Fibroblast of lung (primary cell): ENCODE measurements around the gene PRELID1. TPM values are rescaled to one million over a fixed set of nuclear protein-coding genes. Genes with fewer than 3 reads are reported as not detected.
"Not testable (repeated sequence)": the region's sequence is repeated elsewhere in the genome, so short reads cannot be mapped to it uniquely, and the experiment has no call there.

ENCODE experiments used
- DNase-seq, 2 donors: peaks; one replicate each; pipeline versions ENCODE4 v3.0.0 to v3.0.0-alpha.2; 2010; ENCODE audit warnings: low read depth in 2 of 2
- H2AFZ ChIP-seq: 2 replicates; pipeline ENCODE4 v1.5.1; 2012; ENCODE audit warnings: low read length, control low read depth, inconsistent platforms
- H3K27ac ChIP-seq: 2 replicates; pipeline ENCODE4 v1.5.1; 2011; ENCODE audit warnings: low read length, control low read depth; ENCODE audit not compliant: insufficient read depth
- H3K27me3 ChIP-seq: 2 replicates; pipeline ENCODE4 v1.5.1; 2011; ENCODE audit warnings: mild to moderate bottlenecking, low read length; ENCODE audit not compliant: control insufficient read depth, insufficient read depth
- H3K36me3 ChIP-seq: 2 replicates; pipeline ENCODE4 v1.5.1; 2011; ENCODE audit warnings: low read length; ENCODE audit not compliant: control insufficient read depth, insufficient read depth
- H3K4me1 ChIP-seq: 2 replicates; pipeline ENCODE4 v1.5.1; 2011; ENCODE audit warnings: low read length; ENCODE audit not compliant: control insufficient read depth, insufficient read depth; ENCODE audit errors: extremely low read depth
- H3K4me2 ChIP-seq: 2 replicates; pipeline ENCODE4 v1.5.1; 2011; ENCODE audit warnings: low read length, control low read depth; ENCODE audit not compliant: insufficient read depth; ENCODE audit errors: extremely low read depth
- H3K4me3 ChIP-seq, 4 experiments: fragments of 200-600 bp in 1 of 4; sonication (generic) in 1 of 4; replicated peaks in 1 of 4; 2 replicates each; pipeline ENCODE4 v1.5.1; 2011 to 2016; ENCODE audit warnings: low read length in 4 of 4, low read depth in 3 of 4, mild to moderate bottlenecking in 3 of 4, control low read depth in 2 of 4, inconsistent platforms in 1 of 4, mixed read lengths in 1 of 4; ENCODE audit not compliant: insufficient read depth in 1 of 4; ENCODE audit errors: control extremely low read depth in 1 of 4
- H3K79me2 ChIP-seq: 2 replicates; pipeline ENCODE4 v1.5.1; 2012; ENCODE audit warnings: mild to moderate bottlenecking, low read length, inconsistent platforms; ENCODE audit not compliant: control insufficient read depth, insufficient read depth
- H3K9ac ChIP-seq: 2 replicates; pipeline ENCODE4 v1.5.1; 2011; ENCODE audit warnings: mild to moderate bottlenecking, low read length, control low read depth; ENCODE audit not compliant: insufficient read depth
- H3K9me3 ChIP-seq: 2 replicates; pipeline ENCODE4 v1.5.1; 2012; ENCODE audit warnings: low read depth, low read length; ENCODE audit not compliant: control insufficient read depth, insufficient read depth
- H4K20me1 ChIP-seq: 2 replicates; pipeline ENCODE4 v1.5.1; 2011; ENCODE audit warnings: low read length; ENCODE audit not compliant: control insufficient read depth, insufficient read depth; ENCODE audit errors: extremely low read depth
- CTCF ChIP-seq, 2 donors: IDR thresholded peaks in 1 of 2; conservative IDR thresholded peaks in 1 of 2; 1 replicate in 1 of 2; 2 replicates in 1 of 2; pipeline ENCODE4 v1.5.1; 2011 to 2012; ENCODE audit warnings: low read length in 2 of 2, control low read depth in 1 of 2, inconsistent platforms in 1 of 2, low read depth in 1 of 2, mild to moderate bottlenecking in 1 of 2
- EZH2 ChIP-seq: IDR thresholded peaks from 2 replicates; pipeline ENCODE4 v1.5.1; 2012; ENCODE audit warnings: low read length, control low read depth, mild to moderate bottlenecking; ENCODE audit errors: missing control alignments
- polyA minus RNA-seq: library from RNA; depleted of rRNA, polyadenylated mRNA; stranded (reverse); fragments of >200 nt; gene quantifications from 2 replicates; pipeline ENCODE4 v1.2.3, GENCODE V29; 2011; ENCODE audit warnings: low replicate concordance
- polyA plus RNA-seq, 2 donors: library from polyadenylated mRNA; depleted of rRNA in 1 of 2; stranded (reverse) in 1 of 2; unstranded in 1 of 2; fragments of >200 nt; gene quantifications; 2 replicates each; pipeline ENCODE4 v1.2.1, GENCODE V29; 2011 to 2012; ENCODE audit warnings: missing spikeins in 1 of 2
- total RNA-seq: library from RNA; depleted of rRNA; stranded (reverse); fragments of >200 nt; gene quantifications from 2 replicates; pipeline ENCODE4 v1.2.1, GENCODE V29; 2014

PRELID1 gene
- total RNA-seq = 56.8 and 64.2 TPM in 2 replicates
- polyA plus RNA-seq = 145 and 226 TPM in 2 replicates
- polyA plus RNA-seq (2012) = 134 and 217 TPM in 2 replicates
- polyA minus RNA-seq = 137 and 147 TPM in 2 replicates

DNA sequence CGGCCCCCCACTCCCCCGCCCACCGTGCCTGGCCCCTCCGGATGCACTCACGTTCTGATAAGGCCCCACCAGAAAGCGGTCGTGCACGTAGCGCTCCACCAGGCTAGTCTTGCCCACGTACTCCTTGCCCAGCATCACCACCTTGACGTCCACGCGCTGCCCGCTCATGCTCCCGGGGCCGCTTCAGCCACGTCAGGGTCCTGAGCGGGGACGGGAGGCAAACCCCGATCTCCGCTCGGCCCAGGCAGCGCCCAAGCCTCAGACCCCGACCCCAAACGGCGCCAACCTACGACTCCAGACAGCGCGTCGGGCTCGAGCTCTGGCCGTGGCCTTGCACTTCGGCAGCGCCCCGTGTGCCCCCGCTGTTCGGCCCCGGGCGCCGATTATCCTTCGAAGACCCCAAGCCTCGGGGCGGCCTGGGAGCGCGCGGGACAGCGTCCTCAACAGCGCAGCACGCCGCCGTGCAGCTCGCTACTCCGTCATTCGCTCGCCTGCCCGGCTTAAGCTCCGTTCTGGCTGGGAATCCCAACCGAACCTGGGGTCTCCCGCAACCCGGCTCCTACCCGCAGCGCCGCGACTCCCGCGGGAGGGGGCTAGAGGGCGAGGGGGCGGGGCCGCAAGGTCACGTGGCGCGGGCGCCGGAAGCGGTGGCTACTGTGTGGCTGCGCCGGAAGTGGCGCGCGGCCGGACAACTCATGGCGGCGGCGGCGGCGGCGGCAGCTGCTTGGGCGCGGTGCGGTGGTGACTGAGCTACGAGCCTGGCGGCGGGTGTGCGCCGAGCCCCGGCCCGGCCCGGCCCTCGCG, at the start of gene PRELID1, which contains the start of gene RAB24:
TSS of gene PRELID1 (plus strand) at position 679 of the 804 bp plus-strand sequence. CDS start 187 bp downstream, outside the sequence.
TSS of gene RAB24 (minus strand) at position 599 of the 804 bp plus-strand sequence. CDS start at position 168, 431 bp downstream.
- H3K27me3 ChIP-seq = no peaks in the 10 kb centered on the region
- peak within 1 kb of the TSS; percentile 87 for H3K27ac ChIP-seq
- DNase-seq = peak; percentile 79
- peak within 1 kb of the TSS; percentile 56 to 95 (median 89) for H3K4me3 ChIP-seq
- peak within 1 kb of the TSS; percentile 89 for H3K9ac ChIP-seq
- H3K4me2 ChIP-seq = peak within 1 kb of the TSS; percentile 85
- H3K9me3 ChIP-seq = no peaks in the 10 kb centered on the region
- peak within 1 kb of the TSS; percentile 67 for H2AFZ ChIP-seq
- peaks cover 37% of the 10 kb centered on the region for H3K79me2 ChIP-seq
- peaks cover 15% of the 10 kb centered on the region for H3K4me1 ChIP-seq
- TF ChIP-seq EZH2 = no peak
- TF ChIP-seq CTCF (conservative IDR thresholded peaks at IDR 0.05 in 1 of 2, IDR thresholded peaks at IDR 0.05 in 1 of 2; ENCODE audit: low read depth in 1 of 2, low read length in 2 of 2) = peak; percentile 5 to 25
- H4K20me1 ChIP-seq = no peaks in the 10 kb centered on the region
- H3K36me3 ChIP-seq = peaks cover 26% of the 10 kb centered on the region

GRCh38 chr5:177256296-177256695, 47.3 kb upstream of the PRELID1 start:
- Histone ChIP-seq H3K4me3 (no peak overlapping the region), H3K9ac (no peak overlapping the region), H3K36me3 (peaks cover 2% of the 10 kb centered on the region), H3K4me1 (no peaks in the 10 kb centered on the region), H2AFZ (no peak overlapping the region), H4K20me1 (no peaks in the 10 kb centered on the region), H3K4me2 (no peak overlapping the region), H3K27ac (no peak overlapping the region), H3K9me3 (no peaks in the 10 kb centered on the region), H3K79me2 (no peaks in the 10 kb centered on the region), H3K27me3 (no peaks in the 10 kb centered on the region)
- peak in 1 of 2 donors; percentile 43 for DNase-seq
- TF ChIP-seq EZH2 (no peak), CTCF (conservative IDR thresholded peaks at IDR 0.05 in 1 of 2, IDR thresholded peaks at IDR 0.05 in 1 of 2; ENCODE audit: low read depth in 1 of 2, low read length in 2 of 2) (no peak)

GRCh38 chr5:177258711-177259110, 44.9 kb upstream of the PRELID1 start:
- not testable (repeated sequence) for H3K9me3 ChIP-seq, H3K9ac ChIP-seq, H4K20me1 ChIP-seq, H3K36me3 ChIP-seq, DNase-seq, H3K4me2 ChIP-seq, H3K4me3 ChIP-seq, H3K27ac ChIP-seq, H3K27me3 ChIP-seq, H2AFZ ChIP-seq, H3K79me2 ChIP-seq, H3K4me1 ChIP-seq
